ENCODE data around the gene RAB33B. TPM values are rescaled to one million over a fixed set of nuclear protein-coding genes. Genes with fewer than 3 reads are reported as not detected.
"Not testable (repeated sequence)": the region's sequence is repeated elsewhere in the genome, so short reads cannot be mapped to it uniquely, and the experiment has no call there.

Gene RAB33B
- total RNA-seq, 1 donor from 2014 or later, result 11.1 TPM

DNA sequence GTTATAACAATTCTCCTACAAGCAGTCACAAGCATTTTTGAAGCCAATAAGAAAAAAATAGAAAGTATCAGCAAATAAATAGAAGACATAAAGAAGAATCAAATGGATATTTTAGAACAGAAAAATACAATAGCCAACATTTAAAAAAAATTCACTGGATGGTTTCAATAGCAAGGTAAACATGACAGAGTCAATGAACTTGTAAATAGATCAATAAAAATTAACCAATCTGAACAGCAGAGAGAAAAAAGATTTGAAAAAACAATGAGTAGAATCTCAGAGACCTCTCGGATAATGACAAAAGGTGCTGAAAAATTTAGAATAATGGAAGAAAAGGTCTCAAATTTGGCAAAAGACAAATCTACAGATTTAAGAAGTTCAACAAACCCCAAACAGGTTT lies 33.3 kb upstream of the RAB33B start:
- Histone ChIP-seq H3K36me3 (no peaks in the 10 kb centered on the region), H3K4me3 (no peak overlapping the region), H3K4me1 (peaks cover 19% of the 10 kb centered on the region), H3K27me3 (ENCODE audit: low read depth) (no peaks in the 10 kb centered on the region), H3K9me3 (no peaks in the 10 kb centered on the region), H3K27ac (peak overlapping the region; percentile 26)
- no peak for ATAC-seq
- intact Hi-C loops (cut with DNase I), result no loop called here
- DNase-seq, result no peak
- TF ChIP-seq, protein P1, sequence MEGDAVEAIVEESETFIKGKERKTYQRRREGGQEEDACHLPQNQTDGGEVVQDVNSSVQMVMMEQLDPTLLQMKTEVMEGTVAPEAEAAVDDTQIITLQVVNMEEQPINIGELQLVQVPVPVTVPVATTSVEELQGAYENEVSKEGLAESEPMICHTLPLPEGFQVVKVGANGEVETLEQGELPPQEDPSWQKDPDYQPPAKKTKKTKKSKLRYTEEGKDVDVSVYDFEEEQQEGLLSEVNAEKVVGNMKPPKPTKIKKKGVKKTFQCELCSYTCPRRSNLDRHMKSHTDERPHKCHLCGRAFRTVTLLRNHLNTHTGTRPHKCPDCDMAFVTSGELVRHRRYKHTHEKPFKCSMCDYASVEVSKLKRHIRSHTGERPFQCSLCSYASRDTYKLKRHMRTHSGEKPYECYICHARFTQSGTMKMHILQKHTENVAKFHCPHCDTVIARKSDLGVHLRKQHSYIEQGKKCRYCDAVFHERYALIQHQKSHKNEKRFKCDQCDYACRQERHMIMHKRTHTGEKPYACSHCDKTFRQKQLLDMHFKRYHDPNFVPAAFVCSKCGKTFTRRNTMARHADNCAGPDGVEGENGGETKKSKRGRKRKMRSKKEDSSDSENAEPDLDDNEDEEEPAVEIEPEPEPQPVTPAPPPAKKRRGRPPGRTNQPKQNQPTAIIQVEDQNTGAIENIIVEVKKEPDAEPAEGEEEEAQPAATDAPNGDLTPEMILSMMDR (IDR thresholded peaks at IDR 0.05), result no peak

DNA sequence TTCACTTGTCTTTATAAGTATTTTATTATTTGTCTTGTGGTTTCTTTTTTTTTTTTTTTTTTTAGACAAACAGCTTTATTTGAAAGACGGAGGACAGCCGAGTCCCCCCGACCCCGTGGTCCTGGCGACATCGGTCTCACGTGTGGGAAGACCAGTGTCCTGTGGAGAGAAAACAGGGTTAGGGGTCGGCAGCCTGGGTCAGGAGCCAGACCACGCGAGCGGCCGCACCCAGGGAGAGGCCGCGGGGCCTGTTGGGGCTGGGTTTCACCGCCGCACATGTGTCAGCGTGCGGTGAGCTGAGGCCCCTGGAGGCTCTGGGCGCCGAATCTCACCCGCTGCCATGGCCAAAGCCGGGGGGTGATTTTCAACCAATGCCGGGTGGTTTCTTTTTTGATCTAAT lies 17.8 kb upstream of the RAB33B start:
- ATAC-seq (no peak), DNase-seq (no peak)
- H3K27me3 ChIP-seq (ENCODE audit: low read depth), result no peaks in the 10 kb centered on the region
- intact Hi-C loops (cut with DNase I), result no loop called here
- H3K4me3 ChIP-seq, result no peak overlapping the region
- TF ChIP-seq, protein P1 (IDR thresholded peaks at IDR 0.05), result no peak
- H3K4me1 ChIP-seq, result no peaks in the 10 kb centered on the region
- no peaks in the 10 kb centered on the region for H3K9me3 ChIP-seq
- no peak overlapping the region for H3K27ac ChIP-seq
- no peaks in the 10 kb centered on the region for H3K36me3 ChIP-seq

DNA sequence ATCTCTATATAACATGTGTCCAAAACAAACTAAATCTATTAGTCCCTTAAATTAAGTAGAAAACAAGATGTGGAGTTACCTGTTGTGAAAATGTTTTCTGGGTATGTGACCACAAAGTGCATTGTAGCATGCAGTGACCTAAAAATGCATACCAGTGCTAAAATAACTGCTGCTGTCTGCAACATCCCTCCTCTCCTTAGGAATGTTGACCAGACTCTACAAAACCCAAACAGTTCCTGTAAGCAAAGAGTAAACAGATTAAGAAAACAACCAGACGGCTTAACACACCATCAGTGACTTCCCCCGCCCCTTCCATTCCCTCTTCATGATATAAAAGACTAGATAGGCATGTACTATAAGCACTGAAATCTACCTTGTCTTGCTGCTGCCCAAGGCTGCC lies 15.8 kb upstream of the RAB33B start:
- ATAC-seq (no peak), DNase-seq (no peak)
- no peak overlapping the region for H3K4me3 ChIP-seq
- TF ChIP-seq, protein P1 (IDR thresholded peaks at IDR 0.05), result no peak
- no peaks in the 10 kb centered on the region for H3K4me1 ChIP-seq
- H3K27ac ChIP-seq, result no peak overlapping the region
- H3K27me3 ChIP-seq (ENCODE audit: low read depth), result no peaks in the 10 kb centered on the region
- H3K36me3 ChIP-seq, result no peaks in the 10 kb centered on the region
- intact Hi-C loops (cut with DNase I), result no loop called here
- H3K9me3 ChIP-seq, result no peaks in the 10 kb centered on the region

DNA sequence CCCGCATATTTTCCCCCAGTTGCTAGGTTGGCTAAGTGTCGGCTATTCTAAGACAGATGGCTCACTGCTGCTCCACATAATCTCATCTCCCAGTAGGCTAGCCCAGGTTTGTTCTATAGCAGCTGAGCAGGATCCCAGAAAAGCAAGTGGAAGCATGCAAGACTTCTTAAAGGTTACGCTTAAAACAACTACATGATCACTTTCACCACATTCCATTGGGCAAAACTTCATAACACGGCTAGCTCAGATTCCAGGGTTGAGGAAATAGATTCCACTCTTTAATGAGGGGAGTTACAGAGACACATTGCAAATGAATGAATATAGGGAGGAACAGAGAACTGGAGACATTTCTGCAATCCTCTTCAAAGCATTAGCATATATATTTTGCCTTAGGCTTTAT lies 12.9 kb upstream of the RAB33B start:
- DNase-seq (no peak), ATAC-seq (no peak)
- Histone ChIP-seq H3K4me1 (no peaks in the 10 kb centered on the region), H3K27me3 (ENCODE audit: low read depth) (no peaks in the 10 kb centered on the region), H3K4me3 (no peak overlapping the region), H3K36me3 (no peaks in the 10 kb centered on the region), H3K27ac (no peak overlapping the region), H3K9me3 (no peaks in the 10 kb centered on the region)
- TF ChIP-seq, protein P1 (IDR thresholded peaks at IDR 0.05), result no peak
- intact Hi-C loops (cut with DNase I), result no loop called here

DNA sequence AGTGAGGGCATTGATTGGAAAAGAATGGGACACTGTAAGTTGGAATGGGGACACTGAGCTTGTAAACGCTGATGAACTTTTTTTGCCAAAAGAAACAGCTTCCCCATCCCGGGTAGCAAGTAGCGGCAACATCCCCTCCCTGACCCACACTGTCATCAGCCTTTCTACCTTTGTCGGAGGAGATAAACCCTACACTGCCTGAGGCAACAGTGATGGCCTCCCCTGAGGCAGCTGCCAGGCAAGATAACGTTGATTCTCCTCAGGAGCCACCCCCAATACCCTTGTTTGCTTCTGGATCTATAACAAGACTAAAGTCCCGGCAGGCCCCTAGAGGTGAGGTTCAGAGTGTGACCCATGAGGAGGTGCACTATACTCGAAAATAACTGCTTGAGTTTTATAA lies 10.3 kb upstream of the RAB33B start:
- Histone ChIP-seq H3K4me3 (no peak overlapping the region), H3K36me3 (no peaks in the 10 kb centered on the region), H3K9me3 (no peaks in the 10 kb centered on the region), H3K4me1 (no peaks in the 10 kb centered on the region), H3K27ac (no peak overlapping the region), H3K27me3 (ENCODE audit: low read depth) (no peaks in the 10 kb centered on the region)
- intact Hi-C loops (cut with DNase I), result no loop called here
- TF ChIP-seq, protein P1 (IDR thresholded peaks at IDR 0.05), result no peak
- no peak for ATAC-seq
- no peak for DNase-seq

DNA sequence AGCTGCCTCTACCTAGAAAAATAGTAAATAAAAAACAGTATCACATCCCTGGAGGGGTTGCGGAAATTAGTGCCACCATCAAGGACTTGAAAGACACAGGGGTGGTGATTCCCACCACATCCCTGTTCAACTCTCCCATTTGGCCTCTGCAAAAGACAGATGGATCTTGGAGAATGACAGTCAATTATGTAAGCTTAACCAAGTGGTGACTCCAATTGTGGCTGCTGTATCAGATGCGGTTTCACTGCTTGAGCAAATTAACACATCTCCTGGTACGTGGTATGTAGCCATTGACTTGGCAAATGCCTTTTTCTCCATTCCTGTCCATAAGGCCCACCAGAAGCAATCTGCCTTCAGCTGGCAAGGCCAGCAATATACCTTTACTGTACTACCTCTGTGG lies 9.0 kb upstream of the RAB33B start:
- not testable (repeated sequence) for DNase-seq; H3K27me3 ChIP-seq (ENCODE audit: low read depth)

DNA sequence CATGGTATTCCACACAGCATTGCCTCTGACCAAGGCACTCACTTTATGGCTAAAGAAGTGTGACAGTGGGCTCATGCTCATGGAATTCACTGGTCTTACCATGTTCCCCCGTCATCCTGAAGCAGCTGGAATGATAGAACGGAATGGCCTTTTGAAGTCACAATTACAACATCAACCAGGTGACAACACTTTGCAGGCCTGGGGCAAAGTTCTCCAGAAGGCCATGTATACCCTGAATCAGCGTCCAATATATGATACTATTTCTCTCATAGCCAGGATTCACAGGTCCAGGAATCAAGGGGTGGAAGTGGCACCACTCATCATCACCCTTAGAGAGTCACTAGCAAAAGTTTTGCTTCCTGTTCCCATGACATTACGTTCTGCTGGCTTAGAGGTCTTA lies 6.8 kb upstream of the RAB33B start:
- ATAC-seq; H3K27ac ChIP-seq; H3K36me3 ChIP-seq; H3K4me1 ChIP-seq; DNase-seq; H3K9me3 ChIP-seq; H3K27me3 ChIP-seq (ENCODE audit: low read depth); H3K4me3 ChIP-seq; intact Hi-C loops (cut with DNase I): not testable (repeated sequence)

More for the DNA sequence above, 9.0 kb upstream of the RAB33B start:
- intact Hi-C loops (cut with DNase I); H3K4me1 ChIP-seq; ATAC-seq; H3K36me3 ChIP-seq; H3K4me3 ChIP-seq; H3K27ac ChIP-seq; H3K9me3 ChIP-seq: not testable (repeated sequence)

All from lower lobe of right lung (tissue), 2 donors.